Fibroblast of lung (primary cell): ENCODE data around the gene FEM1C. TPM values are rescaled to one million over a fixed set of nuclear protein-coding genes. Genes with fewer than 3 reads are reported as not detected.
A peak's percentile ranks its signal among the peaks of the same experiment; 100 is the strongest.

Experiments
- DNase-seq, 2 donors: peaks; one replicate each; pipeline versions ENCODE4 v3.0.0 to v3.0.0-alpha.2; 2010; ENCODE audit warnings: low read depth in 2 of 2
- H2AFZ ChIP-seq: 2 replicates; pipeline ENCODE4 v1.5.1; 2012; ENCODE audit warnings: low read length, control low read depth, inconsistent platforms
- H3K27ac ChIP-seq: 2 replicates; pipeline ENCODE4 v1.5.1; 2011; ENCODE audit warnings: low read length, control low read depth; ENCODE audit not compliant: insufficient read depth
- H3K27me3 ChIP-seq: 2 replicates; pipeline ENCODE4 v1.5.1; 2011; ENCODE audit warnings: mild to moderate bottlenecking, low read length; ENCODE audit not compliant: control insufficient read depth, insufficient read depth
- H3K36me3 ChIP-seq: 2 replicates; pipeline ENCODE4 v1.5.1; 2011; ENCODE audit warnings: low read length; ENCODE audit not compliant: control insufficient read depth, insufficient read depth
- H3K4me1 ChIP-seq: 2 replicates; pipeline ENCODE4 v1.5.1; 2011; ENCODE audit warnings: low read length; ENCODE audit not compliant: control insufficient read depth, insufficient read depth; ENCODE audit errors: extremely low read depth
- H3K4me2 ChIP-seq: 2 replicates; pipeline ENCODE4 v1.5.1; 2011; ENCODE audit warnings: low read length, control low read depth; ENCODE audit not compliant: insufficient read depth; ENCODE audit errors: extremely low read depth
- H3K4me3 ChIP-seq, 4 experiments: fragments of 200-600 bp in 1 of 4; sonication (generic) in 1 of 4; replicated peaks in 1 of 4; 2 replicates each; pipeline ENCODE4 v1.5.1; 2011 to 2016; ENCODE audit warnings: low read length in 4 of 4, low read depth in 3 of 4, mild to moderate bottlenecking in 3 of 4, control low read depth in 2 of 4, inconsistent platforms in 1 of 4, mixed read lengths in 1 of 4; ENCODE audit not compliant: insufficient read depth in 1 of 4; ENCODE audit errors: control extremely low read depth in 1 of 4
- H3K79me2 ChIP-seq: 2 replicates; pipeline ENCODE4 v1.5.1; 2012; ENCODE audit warnings: mild to moderate bottlenecking, low read length, inconsistent platforms; ENCODE audit not compliant: control insufficient read depth, insufficient read depth
- H3K9ac ChIP-seq: 2 replicates; pipeline ENCODE4 v1.5.1; 2011; ENCODE audit warnings: mild to moderate bottlenecking, low read length, control low read depth; ENCODE audit not compliant: insufficient read depth
- H3K9me3 ChIP-seq: 2 replicates; pipeline ENCODE4 v1.5.1; 2012; ENCODE audit warnings: low read depth, low read length; ENCODE audit not compliant: control insufficient read depth, insufficient read depth
- H4K20me1 ChIP-seq: 2 replicates; pipeline ENCODE4 v1.5.1; 2011; ENCODE audit warnings: low read length; ENCODE audit not compliant: control insufficient read depth, insufficient read depth; ENCODE audit errors: extremely low read depth
- EZH2 ChIP-seq: IDR thresholded peaks from 2 replicates; pipeline ENCODE4 v1.5.1; 2012; ENCODE audit warnings: low read length, control low read depth, mild to moderate bottlenecking; ENCODE audit errors: missing control alignments
- polyA plus RNA-seq, 2 donors: library from polyadenylated mRNA; depleted of rRNA in 1 of 2; stranded (reverse) in 1 of 2; unstranded in 1 of 2; fragments of >200 nt; gene quantifications; 2 replicates each; pipeline ENCODE4 v1.2.1, GENCODE V29; 2011 to 2012; ENCODE audit warnings: missing spikeins in 1 of 2
- total RNA-seq: library from RNA; depleted of rRNA; stranded (reverse); fragments of >200 nt; gene quantifications from 2 replicates; pipeline ENCODE4 v1.2.1, GENCODE V29; 2014
- TF ChIP-seq, protein P1 (sequence below), 2 donors: IDR thresholded peaks in 1 of 2; conservative IDR thresholded peaks in 1 of 2; 1 replicate in 1 of 2; 2 replicates in 1 of 2; pipeline ENCODE4 v1.5.1; 2011 to 2012; ENCODE audit warnings: low read length in 2 of 2, control low read depth in 1 of 2, inconsistent platforms in 1 of 2, low read depth in 1 of 2, mild to moderate bottlenecking in 1 of 2

Gene FEM1C
- total and polyA plus RNA-seq, 2 donors (not counting 1 experiment from before 2014, with no cell fraction given) = 26.4 to 53.2 TPM

GRCh38 chr5:115577741-115578140 is 33.2 kb upstream of the FEM1C start:
- H3K27ac ChIP-seq = no peak overlapping the region
- no peak overlapping the region for H2AFZ ChIP-seq
- H3K27me3 ChIP-seq = no peaks in the 10 kb centered on the region
- no peak overlapping the region for H3K4me2 ChIP-seq
- no peaks in the 10 kb centered on the region for H3K9me3 ChIP-seq
- H3K79me2 ChIP-seq = peaks cover 23% of the 10 kb centered on the region
- no peak for TF ChIP-seq EZH2
- TF ChIP-seq, protein P1, sequence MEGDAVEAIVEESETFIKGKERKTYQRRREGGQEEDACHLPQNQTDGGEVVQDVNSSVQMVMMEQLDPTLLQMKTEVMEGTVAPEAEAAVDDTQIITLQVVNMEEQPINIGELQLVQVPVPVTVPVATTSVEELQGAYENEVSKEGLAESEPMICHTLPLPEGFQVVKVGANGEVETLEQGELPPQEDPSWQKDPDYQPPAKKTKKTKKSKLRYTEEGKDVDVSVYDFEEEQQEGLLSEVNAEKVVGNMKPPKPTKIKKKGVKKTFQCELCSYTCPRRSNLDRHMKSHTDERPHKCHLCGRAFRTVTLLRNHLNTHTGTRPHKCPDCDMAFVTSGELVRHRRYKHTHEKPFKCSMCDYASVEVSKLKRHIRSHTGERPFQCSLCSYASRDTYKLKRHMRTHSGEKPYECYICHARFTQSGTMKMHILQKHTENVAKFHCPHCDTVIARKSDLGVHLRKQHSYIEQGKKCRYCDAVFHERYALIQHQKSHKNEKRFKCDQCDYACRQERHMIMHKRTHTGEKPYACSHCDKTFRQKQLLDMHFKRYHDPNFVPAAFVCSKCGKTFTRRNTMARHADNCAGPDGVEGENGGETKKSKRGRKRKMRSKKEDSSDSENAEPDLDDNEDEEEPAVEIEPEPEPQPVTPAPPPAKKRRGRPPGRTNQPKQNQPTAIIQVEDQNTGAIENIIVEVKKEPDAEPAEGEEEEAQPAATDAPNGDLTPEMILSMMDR (conservative IDR thresholded peaks at IDR 0.05 in 1 of 2, IDR thresholded peaks at IDR 0.05 in 1 of 2; ENCODE audit: low read depth in 1 of 2, low read length in 2 of 2) = no peak
- H3K9ac ChIP-seq = no peak overlapping the region
- DNase-seq = no peak
- H4K20me1 ChIP-seq = no peaks in the 10 kb centered on the region
- H3K4me3 ChIP-seq = no peak overlapping the region
- H3K36me3 ChIP-seq = peaks cover 2% of the 10 kb centered on the region
- H3K4me1 ChIP-seq = peaks cover 14% of the 10 kb centered on the region

DNA sequence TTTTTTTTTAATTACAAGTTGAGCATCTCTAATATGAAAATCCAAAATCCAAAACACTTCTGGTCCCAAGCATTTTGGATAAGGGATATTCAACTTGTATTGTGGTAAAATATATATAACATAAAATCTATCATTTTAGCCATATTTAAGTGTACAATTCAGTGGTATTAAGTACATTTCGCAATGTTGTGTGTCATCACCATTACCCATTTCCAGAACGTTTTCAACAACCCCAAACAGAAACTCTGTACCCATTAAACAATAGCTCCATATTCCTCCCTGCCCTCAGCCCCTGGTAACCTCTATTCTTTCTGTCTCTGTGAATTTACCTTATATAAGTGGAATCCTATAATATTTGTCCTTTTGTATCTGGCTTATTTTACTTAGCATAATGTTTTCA is 32.8 kb upstream of the FEM1C start:
- H3K4me1 ChIP-seq = peaks cover 14% of the 10 kb centered on the region
- peak in 1 of 2 donors; percentile 63 for DNase-seq

DNA sequence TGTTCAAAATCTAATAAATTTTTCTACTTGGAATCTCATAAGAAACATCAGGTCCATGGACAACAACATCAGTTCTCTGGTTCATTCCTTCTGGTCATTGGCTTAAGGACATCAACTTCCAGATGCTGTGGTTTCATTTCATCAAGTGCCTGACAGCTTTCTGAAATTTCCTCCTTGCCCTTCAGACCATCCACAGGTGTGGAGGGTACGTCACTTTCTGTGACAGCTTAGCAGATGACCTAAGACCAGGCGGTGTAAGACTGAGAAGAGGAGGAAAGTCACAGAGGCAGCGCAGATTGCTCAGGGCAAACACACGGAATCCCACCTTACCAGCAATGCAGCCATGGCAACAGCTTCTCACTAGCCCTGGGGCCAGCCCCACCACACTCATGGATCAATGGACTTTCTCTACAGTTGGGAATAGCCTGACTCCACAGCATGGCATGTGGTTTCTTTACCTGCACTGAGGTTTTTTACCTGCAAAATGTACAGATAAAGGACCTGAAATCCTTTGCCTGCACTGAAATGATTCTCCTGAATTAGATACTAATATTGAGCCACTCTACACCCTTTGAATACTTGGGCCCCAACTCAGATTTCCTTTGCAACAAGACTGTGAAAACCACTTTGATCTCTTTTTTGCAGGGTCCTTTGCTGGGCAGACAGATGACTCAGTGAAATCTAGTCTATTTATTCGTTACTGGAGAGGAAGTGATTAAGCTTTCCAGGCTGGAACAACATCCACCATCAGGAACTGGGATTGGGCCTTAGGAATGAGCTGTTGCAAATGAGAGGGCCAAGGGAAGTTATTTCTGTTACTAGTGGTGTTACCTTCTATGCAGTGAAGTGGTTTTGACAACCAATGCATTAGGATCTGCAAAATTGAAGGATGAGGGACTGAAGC is 30.8 kb upstream of the FEM1C start:
- Histone ChIP-seq H3K27me3 (no peaks in the 10 kb centered on the region), H3K79me2 (peaks cover 4% of the 10 kb centered on the region), H3K4me3 (no peak overlapping the region), H3K27ac (peak overlapping the region; percentile 15), H3K36me3 (no peaks in the 10 kb centered on the region), H3K4me2 (no peak overlapping the region), H3K9ac (no peak overlapping the region), H4K20me1 (no peaks in the 10 kb centered on the region), H3K9me3 (no peaks in the 10 kb centered on the region), H2AFZ (no peak overlapping the region), H3K4me1 (peaks cover 14% of the 10 kb centered on the region)
- TF ChIP-seq, protein P1 (conservative IDR thresholded peaks at IDR 0.05 in 1 of 2, IDR thresholded peaks at IDR 0.05 in 1 of 2; ENCODE audit: low read depth in 1 of 2, low read length in 2 of 2) = no peak
- no peak for TF ChIP-seq EZH2
- peak; percentile 57 to 92 for DNase-seq

More for the DNA sequence above, 32.8 kb upstream of the FEM1C start:
- H3K79me2 ChIP-seq = peaks cover 19% of the 10 kb centered on the region
- H3K4me3 ChIP-seq = no peak overlapping the region
- H2AFZ ChIP-seq = no peak overlapping the region
- H3K36me3 ChIP-seq = peaks cover 2% of the 10 kb centered on the region
- H3K27ac ChIP-seq = no peak overlapping the region
- no peaks in the 10 kb centered on the region for H3K27me3 ChIP-seq
- H3K4me2 ChIP-seq = no peak overlapping the region
- no peaks in the 10 kb centered on the region for H3K9me3 ChIP-seq
- no peaks in the 10 kb centered on the region for H4K20me1 ChIP-seq
- no peak for TF ChIP-seq EZH2
- TF ChIP-seq, protein P1 (conservative IDR thresholded peaks at IDR 0.05 in 1 of 2, IDR thresholded peaks at IDR 0.05 in 1 of 2; ENCODE audit: low read depth in 1 of 2, low read length in 2 of 2) = no peak
- no peak overlapping the region for H3K9ac ChIP-seq
